ENCODE data around the gene RBM23.
"Not testable (repeated sequence)": the region's sequence is repeated elsewhere in the genome, so short reads cannot be mapped to it uniquely, and the experiment has no call there.

Gene RBM23

GRCh38 chr14:22860377-22860776 lies 58.6 kb downstream of the RBM23 start:
- DNase-seq = not testable (repeated sequence)

- no peak for DNase-seq
These were observed 62.5 kb downstream of the RBM23 start for GRCh38 chr14:22856428-22856827.

- DNase-seq = no peak
These were observed 63.8 kb downstream of the RBM23 start for GRCh38 chr14:22854963-22855724.

- not testable (repeated sequence) for DNase-seq
These were observed 64.7 kb downstream of the RBM23 start for GRCh38 chr14:22854296-22854695.

GRCh38 chr14:22852940-22853767 lies 65.8 kb downstream of the RBM23 start:
- peak; percentile 65 for DNase-seq

GRCh38 chr14:22852599-22852939 lies 66.4 kb downstream of the RBM23 start:
- no peak for DNase-seq

GRCh38 chr14:22852178-22852577 lies 66.8 kb downstream of the RBM23 start:
- not testable (repeated sequence) for DNase-seq

GRCh38 chr14:22850944-22851764 lies 67.8 kb downstream of the RBM23 start:
- no peak for DNase-seq

- no peak for DNase-seq
These were observed 69.6 kb downstream of the RBM23 start for GRCh38 chr14:22849212-22849819.

- DNase-seq = no peak
These were observed 70.4 kb downstream of the RBM23 start for GRCh38 chr14:22848351-22849164.

- DNase-seq = no peak
These were observed 71.1 kb downstream of the RBM23 start for GRCh38 chr14:22847661-22848341.

GRCh38 chr14:22846811-22847307 lies 72.1 kb downstream of the RBM23 start:
- no peak for DNase-seq

- no peak for DNase-seq
These were observed 72.9 kb downstream of the RBM23 start for GRCh38 chr14:22845821-22846625.

GRCh38 chr14:22845103-22845394 lies 73.9 kb downstream of the RBM23 start:
- no peak for DNase-seq

GRCh38 chr14:22844221-22845102 lies 74.5 kb downstream of the RBM23 start:
- no peak for DNase-seq
